ENCODE measurements around the gene AGAP1. TPM values are rescaled to one million over a fixed set of nuclear protein-coding genes. Genes with fewer than 3 reads are reported as not detected.

The AGAP1 gene
- total RNA-seq, 1 experiment from 2014 or later, result 25.8 TPM

- Histone ChIP-seq H3K14ac (ENCODE audit: insufficient read depth, low read length) (no peak overlapping the region), H3K4me1 (ENCODE audit: insufficient read depth, low read length) (no peaks in the 10 kb centered on the region), H3K27ac (ENCODE audit: insufficient read length, low read depth, low read length) (no peak overlapping the region), H4K5ac (ENCODE audit: insufficient read length, low read depth, low read length) (no peak overlapping the region), H3K79me1 (ENCODE audit: insufficient read depth, low read depth, low read length, poor library complexity, severe bottlenecking) (peaks cover 4% of the 10 kb centered on the region), H4K8ac (replicated peaks; ENCODE audit: insufficient read length, low read depth, low read length) (no peak overlapping the region), H3K23ac (ENCODE audit: insufficient read length, low read depth, low read length) (no peak overlapping the region), H3K4ac (ENCODE audit: low read depth, low read length) (no peak overlapping the region), H3K23me2 (ENCODE audit: insufficient read length, low read depth, low read length, poor library complexity, severe bottlenecking) (no peaks in the 10 kb centered on the region), H3K9ac (ENCODE audit: extremely low read depth, insufficient read length, low read length) (no peak overlapping the region), H4K20me1 (ENCODE audit: control insufficient read depth, insufficient read depth, insufficient read length) (peaks cover 2% of the 10 kb centered on the region), H3K79me2 (ENCODE audit: insufficient read depth, low read length) (peaks cover 10% of the 10 kb centered on the region; the same call in 1 of the 2 replicates), H3K56ac (ENCODE audit: insufficient read length, low read depth, low read length) (no peak overlapping the region), H2BK120ac (ENCODE audit: low read depth, low read length, poor library complexity, severe bottlenecking) (no peak overlapping the region), H4K91ac (ENCODE audit: insufficient read length, low read depth, low read length) (no peak overlapping the region), H3K4me2 (ENCODE audit: insufficient read depth, insufficient read length, low read length) (no peak overlapping the region), H3K18ac (ENCODE audit: insufficient read length, low read depth, low read length) (no peak overlapping the region), H2BK15ac (ENCODE audit: low read depth, low read length) (no peak overlapping the region), H2AK5ac (ENCODE audit: insufficient read length, low read length) (no peak overlapping the region), H3K27me3 (ENCODE audit: insufficient read depth, low read length) (no peaks in the 10 kb centered on the region), H3T11ph (ENCODE audit: low read length) (no peak overlapping the region), H2BK5ac (ENCODE audit: insufficient read length, low read length) (no peak overlapping the region), H3K9me3 (ENCODE audit: control insufficient read depth, low read depth, low read length) (no peaks in the 10 kb centered on the region), H2BK20ac (ENCODE audit: low read depth, low read length, poor library complexity, severe bottlenecking) (no peak overlapping the region), H2BK12ac (ENCODE audit: insufficient read length, low read depth, low read length) (no peak overlapping the region), H2AFZ (ENCODE audit: low read length) (no peak overlapping the region)
- Mint-ChIP-seq H3K9me3 (no peaks in the 10 kb centered on the region), H3K27me3 (ENCODE audit: low read depth) (no peaks in the 10 kb centered on the region), H3K36me3 (ENCODE audit: insufficient read depth in 1 of 3, low read depth in 3 of 3) (no peaks in the 10 kb centered on the region), H3K4me1 (peaks cover 29 to 31% of the 10 kb centered on the region in 2 experiments), H3K27ac (no peak overlapping the region), H3K4me3 (no peak overlapping the region)
- no peak for TF ChIP-seq CTCF (conservative IDR thresholded peaks at IDR 0.05)
- WGBS (ENCODE audit: extremely low coverage, insufficient read length, low lambda C conversion rate), result no CpG with 5 or more reads among the region's 11 CpGs
- no peak for DNase-seq
Measured at GRCh38 chr2:235677937-235678336, 184.1 kb downstream of the AGAP1 start.

Measured in H9 (cell line).